Epithelial cell of alveolus of lung (primary cell): ENCODE measurements around the gene MTCH1. TPM values are rescaled to one million over a fixed set of nuclear protein-coding genes. Genes with fewer than 3 reads are reported as not detected.

Source experiments
- total RNA-seq: library from RNA; depleted of rRNA; stranded (reverse); fragments of >200 nt; gene quantifications from 2 replicates; pipeline ENCODE4 v1.2.1, GENCODE V29; 2015

The MTCH1 gene
- 189 and 265 TPM in 2 replicates for total RNA-seq

DNA sequence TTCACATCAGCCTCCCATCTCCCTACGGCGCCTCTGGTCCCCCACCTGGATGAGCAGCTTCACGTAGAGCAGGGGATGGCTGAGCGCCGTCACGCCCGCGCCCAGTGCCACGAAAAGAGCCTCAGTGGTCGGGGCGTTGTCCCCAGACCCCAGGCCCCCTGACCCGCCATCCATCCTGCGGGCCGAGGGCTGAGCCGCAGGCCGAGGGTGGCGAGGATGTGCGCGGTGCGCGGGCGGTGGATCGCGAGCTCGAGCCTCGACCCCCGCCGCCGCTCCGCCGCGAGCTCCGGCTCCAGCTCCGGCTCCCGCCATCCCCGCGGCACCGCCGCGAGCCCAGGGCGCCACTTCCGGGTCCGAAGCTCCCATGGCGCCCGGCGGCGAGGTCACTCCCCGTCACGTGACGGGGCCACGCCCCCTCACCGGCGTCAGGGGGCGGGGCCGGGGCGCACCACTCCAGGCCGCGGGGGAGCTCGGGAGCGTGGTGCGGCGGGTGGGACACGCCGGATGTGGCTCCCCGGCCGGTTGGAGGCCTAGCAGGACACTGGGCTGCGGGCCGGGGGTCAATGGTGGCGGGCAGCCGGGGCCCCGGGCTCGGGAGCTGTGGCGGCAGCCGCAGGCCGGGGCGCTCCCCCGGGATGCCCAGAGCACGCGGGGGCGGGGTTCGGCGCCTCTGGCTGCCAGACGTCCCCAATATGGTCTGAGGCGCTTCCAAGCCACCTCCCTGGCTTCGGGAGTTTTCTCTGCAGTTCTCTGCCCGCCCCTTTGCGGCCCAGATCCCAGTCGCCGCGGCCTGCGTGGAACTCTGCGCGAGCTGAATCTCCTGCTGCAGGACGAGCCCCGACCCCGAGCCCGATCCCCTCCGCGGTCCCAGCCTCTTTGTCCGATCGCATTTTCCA lies at the start of gene MTCH1:
Gene MTCH1, minus strand, starts transcription at position 389 of the 896 bp plus-strand sequence. Its CDS starts 23 bp downstream, at position 366.

DNA sequence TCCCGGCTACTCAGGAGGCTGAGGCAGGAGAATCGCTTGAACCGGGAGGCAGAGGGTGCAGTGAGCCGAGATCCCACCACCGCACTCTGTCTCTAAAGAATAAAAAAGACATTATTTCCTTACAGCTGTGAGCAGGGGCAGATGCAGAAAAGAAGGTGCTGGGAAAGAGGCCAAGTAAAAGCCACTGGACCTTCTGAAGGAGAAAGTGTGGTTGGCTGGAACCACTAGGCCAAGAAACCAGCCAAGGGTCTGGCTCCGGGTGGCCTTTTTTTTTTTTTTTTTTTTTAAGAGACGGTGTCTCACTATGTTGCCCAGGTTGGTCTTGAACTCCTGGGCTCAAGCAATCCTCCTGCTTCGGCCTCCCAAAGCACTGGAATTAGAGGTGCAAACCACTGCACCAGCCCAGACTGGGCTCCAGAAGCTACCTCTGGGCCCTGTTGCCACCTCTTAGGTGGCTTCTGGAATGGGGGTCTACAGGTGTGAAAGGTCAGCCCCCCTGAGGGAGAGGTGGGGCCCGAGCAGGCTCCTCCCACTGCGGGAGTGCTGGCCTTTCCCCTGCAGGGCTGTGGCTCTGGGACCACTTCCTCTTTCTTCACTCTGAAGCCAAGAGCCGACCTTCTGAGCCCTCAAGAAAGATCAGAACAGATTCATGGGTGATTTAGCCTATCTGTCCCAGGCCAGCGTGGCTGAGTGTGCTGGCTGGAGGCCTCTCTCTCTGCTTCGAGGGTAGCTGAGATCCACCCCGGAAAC lies 19.2 kb upstream of the MTCH1 start, which contains the start of gene FGD2:
Gene FGD2, plus strand, starts transcription at position 595 of the 750 bp plus-strand sequence. CDS start 163 bp downstream, outside the sequence.

GRCh38 chr6:36954262-36954931 lies 31.6 kb downstream of the MTCH1 start, which contains the start of gene PI16:
TSS of gene PI16 (plus strand) at chr6:36954738. CDS start at chr6:36954761, 23 bp downstream.

Other genes starting within 250 kb of the MTCH1 start
- 0.26 TPM in 1 of 2 replicates, not detected in the other for gene CPNE5, start 146.8 kb downstream of the MTCH1 start, total RNA-seq
- 17.8 and 32.3 TPM in 2 replicates for gene PPIL1, start 111.4 kb downstream of the MTCH1 start, total RNA-seq
- gene C6orf89, start 100.2 kb downstream of the MTCH1 start, total RNA-seq, result 52.1 and 57.2 TPM in 2 replicates
- gene PI16, start 31.5 kb downstream of the MTCH1 start, total RNA-seq, result under 0.01 TPM in 1 of 2 replicates, not detected in the other
- not detected in 2 replicates for gene FGD2, start 19.5 kb upstream of the MTCH1 start, total RNA-seq
- gene PIM1, start 184.0 kb upstream of the MTCH1 start, total RNA-seq, result 29.9 and 45.4 TPM in 2 replicates